SK-N-SH treated with all-trans-retinoic acid at 6 μM for 48 hours (cell line): ENCODE data around the gene ITGA3.

ENCODE experiments used
- ATAC-seq: fragments of 200-7000 bp; cut with Tn5 transposase; 3 replicates; pipeline ENCODE4 v1.9.1; 2020; ENCODE audit warnings: mild to moderate bottlenecking, moderate library complexity
- ARNTL ChIP-seq: fragments of 450-650 bp; formaldehyde crosslinking; IDR thresholded peaks from 2 replicates; pipeline ENCODE4 v1.5.0; 2020; ENCODE audit warnings: low read depth, mild to moderate bottlenecking, moderate library complexity, borderline replicate concordance
- BACH2 ChIP-seq: fragments of 250-450 bp; sonication (Bioruptor Pico); IDR thresholded peaks from 2 replicates; pipeline ENCODE4 v1.9.0; 2021; ENCODE audit warnings: mild to moderate bottlenecking, borderline replicate concordance
- CSDC2 ChIP-seq: fragments of 250-450 bp; sonication (Bioruptor Pico); IDR thresholded peaks from 2 replicates; pipeline ENCODE4 v1.5.0; 2020; ENCODE audit warnings: mild to moderate bottlenecking, moderate library complexity
- CSRNP3 ChIP-seq: fragments of 250-450 bp; sonication (Bioruptor Pico); IDR thresholded peaks from 2 replicates; pipeline ENCODE4 v1.5.1; 2021; ENCODE audit warnings: mild to moderate bottlenecking, moderate library complexity
- ESRRG ChIP-seq: fragments of 250-450 bp; sonication (Bioruptor Pico); IDR thresholded peaks from 2 replicates; pipeline ENCODE4 v1.6.1; 2021; ENCODE audit warnings: mild to moderate bottlenecking
- GLIS3 ChIP-seq: fragments of 250-450 bp; sonication (Bioruptor Pico); IDR thresholded peaks from 2 replicates; pipeline ENCODE4 v1.5.0; 2020; ENCODE audit warnings: mild to moderate bottlenecking, moderate library complexity
- ISL1 ChIP-seq: fragments of 250-450 bp; sonication (Bioruptor Pico); IDR thresholded peaks from 2 replicates; pipeline ENCODE4 v2.1.2; 2022; ENCODE audit warnings: mild to moderate bottlenecking, moderate library complexity
- OSR1 ChIP-seq: fragments of 250-450 bp; sonication (Bioruptor Pico); IDR thresholded peaks from 2 replicates; pipeline ENCODE4 v1.8.0; 2022; ENCODE audit warnings: moderate library complexity, mild to moderate bottlenecking, inconsistent platforms
- PATZ1 ChIP-seq: fragments of 250-450 bp; sonication (Bioruptor Pico); IDR thresholded peaks from 2 replicates; pipeline ENCODE4 v1.8.0; 2020; ENCODE audit warnings: mild to moderate bottlenecking, moderate library complexity, borderline replicate concordance
- POU6F1 ChIP-seq: fragments of 250-450 bp; sonication (Bioruptor Pico); IDR thresholded peaks from 2 replicates; pipeline ENCODE4 v1.8.0; 2021; ENCODE audit warnings: low read depth, mild to moderate bottlenecking, moderate library complexity, borderline replicate concordance
- RARB ChIP-seq: fragments of 250-450 bp; sonication (Bioruptor Pico); IDR thresholded peaks from 2 replicates; pipeline ENCODE4 v1.8.0; 2021; ENCODE audit warnings: mild to moderate bottlenecking, moderate library complexity
- SNAI2 ChIP-seq: fragments of 250-450 bp; sonication (Bioruptor Pico); IDR thresholded peaks from 2 replicates; pipeline ENCODE4 v1.5.0; 2020; ENCODE audit warnings: mild to moderate bottlenecking, moderate library complexity
- TCF4 ChIP-seq: fragments of 250-450 bp; sonication (Bioruptor Pico); IDR thresholded peaks from 2 replicates; pipeline ENCODE4 v1.8.0; 2021; ENCODE audit warnings: mild to moderate bottlenecking, moderate library complexity, borderline replicate concordance
- TOX ChIP-seq: fragments of 250-450 bp; sonication (Bioruptor Pico); IDR thresholded peaks from 2 replicates; pipeline ENCODE4 v1.8.0; 2021; ENCODE audit warnings: mild to moderate bottlenecking, moderate library complexity, borderline replicate concordance
- TSHZ2 ChIP-seq: fragments of 250-450 bp; sonication (Bioruptor Pico); IDR thresholded peaks from 2 replicates; pipeline ENCODE4 v1.5.0; 2020; ENCODE audit warnings: mild to moderate bottlenecking, moderate library complexity
- ZC3H10 ChIP-seq: fragments of 250-450 bp; sonication (Bioruptor Pico); IDR thresholded peaks from 2 replicates; pipeline ENCODE4 v1.5.1; 2021; ENCODE audit warnings: mild to moderate bottlenecking, moderate library complexity
- ZFP3 ChIP-seq: fragments of 250-450 bp; sonication (Bioruptor Pico); IDR thresholded peaks from 2 replicates; pipeline ENCODE4 v1.5.0; 2020; ENCODE audit warnings: mild to moderate bottlenecking, moderate library complexity
- ZFP30 ChIP-seq: fragments of 450-650 bp; formaldehyde crosslinking; IDR thresholded peaks from 2 replicates; pipeline ENCODE4 v1.5.0; 2022; ENCODE audit warnings: mild to moderate bottlenecking, moderate library complexity
- ZNF565 ChIP-seq: fragments of 450-650 bp; formaldehyde crosslinking; conservative IDR thresholded peaks from 2 replicates; pipeline ENCODE4 v1.5.0; 2020; ENCODE audit warnings: low read depth, mild to moderate bottlenecking, moderate library complexity
- ZNF70 ChIP-seq: fragments of 450-650 bp; formaldehyde crosslinking; IDR thresholded peaks from 2 replicates; pipeline ENCODE4 v1.5.0; 2020; ENCODE audit warnings: mild to moderate bottlenecking, moderate library complexity
- ZNF8 ChIP-seq: fragments of 450-650 bp; formaldehyde crosslinking; IDR thresholded peaks from 2 replicates; pipeline ENCODE4 v1.5.0; 2020; ENCODE audit warnings: mild to moderate bottlenecking, moderate library complexity

The ITGA3 gene

GRCh38 chr17:50047083-50047482, 8.8 kb upstream of the ITGA3 start:
- ATAC-seq, result no peak
- TF ChIP-seq ZFP3 (CRISPR knock-in tag), result peak; percentile 93
- TF ChIP-seq TCF4 (CRISPR knock-in tag), result no peak

- TF ChIP-seq CSDC2 (CRISPR knock-in tag), result no peak
- no peak for TF ChIP-seq TCF4 (CRISPR knock-in tag)
- TF ChIP-seq TSHZ2, result no peak
- TF ChIP-seq OSR1 (CRISPR knock-in tag), result no peak
- no peak for TF ChIP-seq ISL1
- TF ChIP-seq ESRRG (CRISPR knock-in tag), result no peak
- TF ChIP-seq CSRNP3 (CRISPR knock-in tag), result no peak
- TF ChIP-seq ZNF70 (CRISPR knock-in tag), result no peak
- no peak for TF ChIP-seq ZNF565 (CRISPR knock-in tag)
- TF ChIP-seq RARB (CRISPR knock-in tag), result no peak
- no peak for TF ChIP-seq POU6F1
- no peak for TF ChIP-seq ZNF8 (CRISPR knock-in tag)
- ATAC-seq, result peak; percentile 36
These were observed 8.3 kb upstream of the ITGA3 start for GRCh38 chr17:50047488-50048126.

- no peak for ATAC-seq
- TF ChIP-seq ARNTL (CRISPR knock-in tag) (no peak), ZNF70 (CRISPR knock-in tag) (no peak), TCF4 (CRISPR knock-in tag) (no peak), BACH2 (CRISPR knock-in tag) (no peak), ZC3H10 (CRISPR knock-in tag) (no peak), PATZ1 (CRISPR knock-in tag) (no peak)
These were observed 7.7 kb upstream of the ITGA3 start for GRCh38 chr17:50048146-50048720.

- no peak for ATAC-seq
- TF ChIP-seq ARNTL (CRISPR knock-in tag) (no peak), ISL1 (no peak), ZC3H10 (CRISPR knock-in tag) (no peak), POU6F1 (no peak), RARB (CRISPR knock-in tag) (no peak), SNAI2 (no peak), ZFP30 (CRISPR knock-in tag) (no peak), TOX (CRISPR knock-in tag) (no peak), TSHZ2 (no peak), GLIS3 (no peak), ZNF70 (CRISPR knock-in tag) (no peak), OSR1 (CRISPR knock-in tag) (no peak), ZNF8 (CRISPR knock-in tag) (no peak)
These were observed 6.9 kb upstream of the ITGA3 start for GRCh38 chr17:50048988-50049387.
